GM20000 (cell line): ENCODE results near the gene EPO.

ENCODE experiments used
- DNase-seq: peaks from one replicate; pipeline ENCODE4 v3.0.0; 2012; ENCODE audit warnings: low spot score
- CTCF ChIP-seq: IDR thresholded peaks from 2 replicates; pipeline ENCODE4 v1.5.1; 2012; ENCODE audit warnings: mild to moderate bottlenecking, control low read depth; ENCODE audit errors: extremely low read depth, missing control alignments

Gene EPO

GRCh38 chr7:100685049-100685605 is 35.1 kb upstream of the EPO start:
- TF ChIP-seq CTCF: no peak
- peak; percentile 21 for DNase-seq

- no peak for TF ChIP-seq CTCF
- DNase-seq: no peak
Measured at GRCh38 chr7:100685631-100686145, 34.6 kb upstream of the EPO start.

GRCh38 chr7:100686201-100686821 is 34.0 kb upstream of the EPO start:
- TF ChIP-seq CTCF: no peak
- DNase-seq: no peak

GRCh38 chr7:100686822-100687211 is 33.5 kb upstream of the EPO start:
- TF ChIP-seq CTCF: no peak
- DNase-seq: no peak

- TF ChIP-seq CTCF: no peak
- DNase-seq: no peak
Measured at GRCh38 chr7:100687261-100687660, 33.0 kb upstream of the EPO start.

- DNase-seq: no peak
- TF ChIP-seq CTCF: no peak
Measured at GRCh38 chr7:100687751-100688300, 32.4 kb upstream of the EPO start.

GRCh38 chr7:100688326-100688860 is 31.9 kb upstream of the EPO start:
- no peak for TF ChIP-seq CTCF
- DNase-seq: no peak
